Smooth muscle cell of the brain vasculature (primary cell): ENCODE results near the gene FNDC3B.
"Not testable (repeated sequence)": the region's sequence is repeated elsewhere in the genome, so short reads cannot be mapped to it uniquely, and the experiment has no call there.

Experiments
- DNase-seq: peaks from one replicate; pipeline ENCODE4 v3.0.0-alpha.2; 2012; ENCODE audit warnings: low read depth, low spot score

FNDC3B gene

GRCh38 chr3:172039436-172040077 lies at the start of gene FNDC3B:
Gene FNDC3B, plus strand, starts transcription at chr3:172039578. Its CDS starts 72,902 bp downstream, at chr3:172112480.
- peak; percentile 87 for DNase-seq

- not testable (repeated sequence) for DNase-seq
These were observed 49.1 kb upstream of the FNDC3B start for GRCh38 chr3:171990239-171990638.

- DNase-seq, result no peak
These were observed 48.2 kb upstream of the FNDC3B start for GRCh38 chr3:171991166-171991565.

- DNase-seq, result no peak
These were observed 44.5 kb upstream of the FNDC3B start for GRCh38 chr3:171994646-171995428.

- DNase-seq, result no peak
These were observed 43.9 kb upstream of the FNDC3B start for GRCh38 chr3:171995486-171995885.

- DNase-seq, result no peak
These were observed 43.1 kb upstream of the FNDC3B start for GRCh38 chr3:171996178-171996817.

GRCh38 chr3:171998731-171999130 lies 40.6 kb upstream of the FNDC3B start:
- not testable (repeated sequence) for DNase-seq

GRCh38 chr3:172001616-172002015 lies 37.8 kb upstream of the FNDC3B start:
- not testable (repeated sequence) for DNase-seq

- no peak for DNase-seq
These were observed 36.8 kb upstream of the FNDC3B start for GRCh38 chr3:172002512-172003078.

GRCh38 chr3:172003146-172003545 lies 36.2 kb upstream of the FNDC3B start:
- DNase-seq, result no peak

- DNase-seq, result no peak
These were observed 32.4 kb upstream of the FNDC3B start for GRCh38 chr3:172007065-172007370.

- DNase-seq, result no peak
These were observed 29.6 kb upstream of the FNDC3B start for GRCh38 chr3:172009803-172010202.

GRCh38 chr3:172012775-172013174 lies 26.6 kb upstream of the FNDC3B start:
- no peak for DNase-seq

GRCh38 chr3:172014145-172014544 lies 25.2 kb upstream of the FNDC3B start:
- no peak for DNase-seq

GRCh38 chr3:172018364-172018763 lies 21.0 kb upstream of the FNDC3B start:
- no peak for DNase-seq

GRCh38 chr3:172020763-172021162 lies 18.6 kb upstream of the FNDC3B start:
- no peak for DNase-seq

- DNase-seq, result no peak
These were observed 18.2 kb upstream of the FNDC3B start for GRCh38 chr3:172021164-172021563.

GRCh38 chr3:172021859-172022258 lies 17.5 kb upstream of the FNDC3B start:
- no peak for DNase-seq

GRCh38 chr3:172023915-172024314 lies 15.5 kb upstream of the FNDC3B start:
- DNase-seq, result no peak

- DNase-seq, result no peak
These were observed 14.7 kb upstream of the FNDC3B start for GRCh38 chr3:172024679-172025078.

GRCh38 chr3:172029425-172030098 lies 9.8 kb upstream of the FNDC3B start:
- DNase-seq, result no peak

GRCh38 chr3:172030181-172030580 lies 9.2 kb upstream of the FNDC3B start:
- no peak for DNase-seq
